Esophagus squamous epithelium (tissue), 5 donors: ENCODE data around the gene CYB561A3. TPM values are rescaled to one million over a fixed set of nuclear protein-coding genes. Genes with fewer than 3 reads are reported as not detected.

ENCODE experiments used
- DNase-seq: peaks from one replicate; lab custom pipeline; 2025; lab: John Stamatoyannopoulos, UW
- H3K27ac ChIP-seq, 4 donors: fragments of 200-600 bp; sonication (generic); one replicate each; pipeline ENCODE4 v1.5.1; 2016 to 2019; ENCODE audit warnings: mild to moderate bottlenecking in 1 of 4
- H3K27me3 ChIP-seq, 4 donors: fragments of 200-600 bp; sonication (generic); 1 replicate in 3 of 4; 2 replicates in 1 of 4; pipeline versions ENCODE4 v1.5.1 to v1.6.0; 2017 to 2021; ENCODE audit warnings: antibody characterized with exemption in 1 of 4
- H3K36me3 ChIP-seq, 3 donors: fragments of 200-600 bp; sonication (generic); one replicate each; pipeline ENCODE4 v1.5.1; 2016 to 2019
- H3K4me1 ChIP-seq, 3 donors: fragments of 200-600 bp; sonication (generic); one replicate each; pipeline ENCODE4 v1.5.1; 2017 to 2019
- H3K4me3 ChIP-seq, 4 donors: fragments of 200-600 bp; sonication (generic); 1 replicate in 3 of 4; 2 replicates in 1 of 4; pipeline ENCODE4 v1.5.1; 2016 to 2019; ENCODE audit warnings: mild to moderate bottlenecking in 2 of 4, moderate library complexity in 1 of 4
- H3K9me3 ChIP-seq, 3 donors: fragments of 200-600 bp; sonication (generic); one replicate each; pipeline ENCODE4 v1.5.1; 2016 to 2019
- POLR2A ChIP-seq, 4 donors: fragments of 450-650 bp; IDR thresholded peaks; one replicate each; pipeline ENCODE4 v1.6.1; 2017; ENCODE audit warnings: antibody characterized with exemption in 4 of 4, mild to moderate bottlenecking in 4 of 4, moderate library complexity in 3 of 4
- WGBS, 2 donors: methylation state at CpG; one replicate each; pipeline ENCODE4 v1.1.5; 2018; 5-methylcytosine and 5-hydroxymethylcytosine counted together
- intact Hi-C: fragments of 100-400 bp; cut with DNase I; formaldehyde crosslinking; loops from one replicate; pipeline ENCODE4 v1.15.0; 2022
- total RNA-seq, 4 donors: library from RNA; depleted of rRNA; stranded (reverse); fragments of >200 nt; gene quantifications; one replicate each; pipeline ENCODE4 v1.1.0, GENCODE V29; 2016
- TF ChIP-seq, protein P1 (sequence below), 6 experiments: fragments of 450-650 bp in 4 of 6; fragments of 200-600 bp in 2 of 6; sonication (generic) in 2 of 6; IDR thresholded peaks; one replicate each; pipeline ENCODE4 v1.5.1; 2016 to 2019; ENCODE audit warnings: antibody characterized with exemption in 6 of 6, mild to moderate bottlenecking in 4 of 6, moderate library complexity in 4 of 6
- donor health status: DM: yes; HTN: yes; CAD: no.

CYB561A3 gene
- total RNA-seq, 4 donors from 2014 or later, result 23.9 to 44.3 (median 27.9) TPM

DNA sequence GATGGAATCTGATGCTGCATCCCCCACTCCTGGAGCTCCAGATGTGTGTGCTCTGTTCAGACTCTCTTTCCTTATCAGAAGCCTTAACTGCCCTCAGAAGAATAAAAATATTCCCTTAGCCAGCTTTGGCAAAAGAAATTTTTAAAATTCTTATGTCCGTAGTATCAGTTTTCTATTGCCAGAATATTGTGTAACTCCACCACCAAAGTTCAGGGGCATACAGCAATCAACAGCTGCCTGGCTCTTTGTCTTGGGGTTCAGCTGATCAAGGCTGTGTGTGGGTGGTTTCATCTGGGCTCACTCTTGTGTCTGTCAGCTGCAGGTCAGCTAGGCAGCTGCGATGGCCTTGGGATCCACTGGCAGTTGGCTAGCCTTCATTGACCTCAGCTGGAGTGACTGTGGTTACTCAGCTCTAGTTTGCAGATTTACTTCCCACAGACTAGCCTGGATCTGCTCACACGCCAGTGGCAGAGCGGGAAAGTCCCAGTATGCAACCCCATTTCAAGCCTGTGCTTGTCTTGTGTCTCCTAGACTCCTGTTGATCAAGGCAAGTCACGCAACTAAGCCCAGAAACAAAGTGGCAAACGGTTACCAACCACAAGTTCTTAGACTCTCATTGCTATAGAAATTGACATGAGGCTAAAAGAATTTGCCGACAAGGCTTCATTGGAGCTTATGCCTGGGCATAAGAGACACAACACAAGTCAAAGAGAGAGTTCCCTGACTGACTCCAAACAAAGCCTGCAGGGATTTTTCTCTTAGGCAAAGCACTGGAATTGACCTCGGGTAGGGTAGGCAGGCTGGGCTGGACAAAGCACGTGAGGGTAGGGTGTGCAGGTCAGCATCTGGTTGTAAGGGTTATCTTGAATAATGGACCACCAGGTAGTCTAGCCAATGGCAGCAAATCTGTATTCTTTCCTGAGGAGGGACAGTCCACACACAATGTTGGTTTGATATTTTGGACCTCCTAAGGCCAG, 8.0 kb upstream of the CYB561A3 start:
- H3K9me3 ChIP-seq, result no peaks in the 10 kb centered on the region
- no peak overlapping the region for H3K4me3 ChIP-seq
- intact Hi-C loops, result no loop called here
- no peak for DNase-seq
- H3K4me1 ChIP-seq, result peaks cover 10 to 61% (median 32%) of the 10 kb centered on the region in 3 donors
- WGBS, 2 donors, result 41 to 47% methylated on average over 6 of the region's 9 CpGs
- H3K36me3 ChIP-seq, result peaks cover 5 to 56% (median 42%) of the 10 kb centered on the region in 3 donors
- H3K27me3 ChIP-seq, result no peaks in the 10 kb centered on the region
- H3K27ac ChIP-seq, result peak overlapping the region; percentile 48 to 79 (median 76)
- TF ChIP-seq POLR2A (IDR thresholded peaks at IDR 0.05), result no peak
- TF ChIP-seq, protein P1, sequence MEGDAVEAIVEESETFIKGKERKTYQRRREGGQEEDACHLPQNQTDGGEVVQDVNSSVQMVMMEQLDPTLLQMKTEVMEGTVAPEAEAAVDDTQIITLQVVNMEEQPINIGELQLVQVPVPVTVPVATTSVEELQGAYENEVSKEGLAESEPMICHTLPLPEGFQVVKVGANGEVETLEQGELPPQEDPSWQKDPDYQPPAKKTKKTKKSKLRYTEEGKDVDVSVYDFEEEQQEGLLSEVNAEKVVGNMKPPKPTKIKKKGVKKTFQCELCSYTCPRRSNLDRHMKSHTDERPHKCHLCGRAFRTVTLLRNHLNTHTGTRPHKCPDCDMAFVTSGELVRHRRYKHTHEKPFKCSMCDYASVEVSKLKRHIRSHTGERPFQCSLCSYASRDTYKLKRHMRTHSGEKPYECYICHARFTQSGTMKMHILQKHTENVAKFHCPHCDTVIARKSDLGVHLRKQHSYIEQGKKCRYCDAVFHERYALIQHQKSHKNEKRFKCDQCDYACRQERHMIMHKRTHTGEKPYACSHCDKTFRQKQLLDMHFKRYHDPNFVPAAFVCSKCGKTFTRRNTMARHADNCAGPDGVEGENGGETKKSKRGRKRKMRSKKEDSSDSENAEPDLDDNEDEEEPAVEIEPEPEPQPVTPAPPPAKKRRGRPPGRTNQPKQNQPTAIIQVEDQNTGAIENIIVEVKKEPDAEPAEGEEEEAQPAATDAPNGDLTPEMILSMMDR (IDR thresholded peaks at IDR 0.05), result no peak

DNA sequence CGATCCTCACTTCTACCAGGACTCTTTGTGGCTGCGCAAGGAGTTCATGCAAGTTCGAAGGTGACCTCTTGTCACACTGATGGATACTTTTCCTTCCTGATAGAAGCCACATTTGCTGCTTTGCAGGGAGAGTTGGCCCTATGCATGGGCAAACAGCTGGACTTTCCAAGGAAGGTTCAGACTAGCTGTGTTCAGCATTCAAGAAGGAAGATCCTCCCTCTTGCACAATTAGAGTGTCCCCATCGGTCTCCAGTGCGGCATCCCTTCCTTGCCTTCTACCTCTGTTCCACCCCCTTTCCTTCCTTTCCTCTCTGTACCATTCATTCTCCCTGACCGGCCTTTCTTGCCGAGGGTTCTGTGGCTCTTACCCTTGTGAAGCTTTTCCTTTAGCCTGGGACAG, 7.0 kb upstream of the CYB561A3 start:
- peaks cover 10 to 66% (median 32%) of the 10 kb centered on the region in 3 donors for H3K4me1 ChIP-seq
- H3K27ac ChIP-seq, result peak overlapping the region; percentile 1 to 79 (median 76)
- peaks cover 5 to 65% (median 50%) of the 10 kb centered on the region in 3 donors for H3K36me3 ChIP-seq
- intact Hi-C loops, result no loop called here
- 89% methylated on average over 7 of the region's 7 CpGs for WGBS, 2 donors
- DNase-seq, result no peak
- no peaks in the 10 kb centered on the region for H3K27me3 ChIP-seq
- no peaks in the 10 kb centered on the region for H3K9me3 ChIP-seq
- H3K4me3 ChIP-seq, result no peak overlapping the region
- no peak for TF ChIP-seq POLR2A (IDR thresholded peaks at IDR 0.05)
- TF ChIP-seq, protein P1 (IDR thresholded peaks at IDR 0.05), result no peak

DNA sequence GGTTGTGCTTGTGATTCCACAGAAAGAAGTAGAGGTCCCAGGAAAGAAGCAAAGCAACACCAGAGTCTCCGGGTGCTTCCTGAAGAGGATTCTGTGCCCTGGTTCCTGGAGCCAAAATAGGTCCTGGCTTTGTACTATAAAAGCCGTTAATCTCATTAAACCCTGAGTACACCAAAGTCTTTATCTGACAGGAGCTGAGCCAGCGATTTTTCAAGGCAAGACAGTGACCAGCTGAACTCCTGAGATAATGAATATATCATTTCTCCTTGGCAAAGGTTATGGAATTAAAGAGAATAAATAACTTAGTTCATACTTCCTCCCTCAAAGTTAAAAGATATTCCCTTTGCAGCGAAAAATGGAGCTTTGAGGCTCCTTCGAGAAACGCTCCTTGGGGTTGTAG, 5.7 kb upstream of the CYB561A3 start:
- intact Hi-C loops, result no loop called here
- Histone ChIP-seq H3K4me1 (peaks cover 18 to 78% (median 43%) of the 10 kb centered on the region in 3 donors), H3K36me3 (peaks cover 5 to 65% (median 50%) of the 10 kb centered on the region in 3 donors), H3K9me3 (no peaks in the 10 kb centered on the region), H3K27ac (no peak overlapping the region), H3K4me3 (no peak overlapping the region), H3K27me3 (no peaks in the 10 kb centered on the region)
- TF ChIP-seq, protein P1 (IDR thresholded peaks at IDR 0.05), result no peak
- TF ChIP-seq POLR2A (IDR thresholded peaks at IDR 0.05), result no peak
- no peak for DNase-seq
- WGBS, 2 donors, result 56 to 68% methylated on average over 6 of the region's 6 CpGs

DNA sequence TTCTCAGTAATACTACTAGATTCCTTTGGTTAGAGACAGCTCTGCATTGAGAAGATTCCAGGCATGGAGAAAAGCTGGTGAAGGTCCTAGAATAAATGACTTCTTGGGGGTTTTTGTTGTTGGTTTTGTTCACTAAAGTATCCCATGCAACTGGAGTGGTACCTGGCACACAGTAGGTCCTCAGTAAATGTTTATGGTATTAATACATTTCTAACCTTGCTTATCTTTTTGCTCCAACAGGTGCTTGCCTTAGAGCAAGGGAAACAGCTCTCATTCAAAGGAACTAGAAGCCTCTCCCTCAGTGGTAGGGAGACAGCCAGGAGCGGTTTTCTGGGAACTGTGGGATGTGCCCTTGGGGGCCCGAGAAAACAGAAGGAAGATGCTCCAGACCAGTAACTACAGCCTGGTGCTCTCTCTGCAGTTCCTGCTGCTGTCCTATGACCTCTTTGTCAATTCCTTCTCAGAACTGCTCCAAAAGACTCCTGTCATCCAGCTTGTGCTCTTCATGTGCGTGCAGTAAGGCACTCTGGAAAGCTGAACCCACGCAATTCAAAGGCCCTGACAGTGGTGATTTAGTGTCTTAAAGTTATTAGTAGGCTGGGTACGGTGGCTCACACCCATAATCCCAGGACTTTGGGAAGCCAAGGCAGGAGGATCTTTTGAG, 2.5 kb upstream of the CYB561A3 start:
- 81 to 92% methylated on average over 2 to 3 of the region's 5 CpGs for WGBS, 2 donors
- DNase-seq, result no peak
- Histone ChIP-seq H3K36me3 (peaks cover 5 to 55% (median 49%) of the 10 kb centered on the region in 3 donors), H3K4me1 (peaks cover 14 to 72% (median 39%) of the 10 kb centered on the region in 3 donors), H3K27me3 (no peaks in the 10 kb centered on the region), H3K9me3 (no peaks in the 10 kb centered on the region), H3K27ac (no peak overlapping the region), H3K4me3 (no peak overlapping the region)
- TF ChIP-seq, protein P1 (IDR thresholded peaks at IDR 0.05), result no peak
- TF ChIP-seq POLR2A (IDR thresholded peaks at IDR 0.05), result no peak
- intact Hi-C loops, result no loop called here
